22Rv1 (cell line): ENCODE data around the gene PALLD.

ENCODE experiments used
- H3K27ac ChIP-seq: fragments of 450-650 bp; 2 replicates; pipeline ENCODE4 v1.5.1; 2017
- CTCF ChIP-seq: fragments of 450-650 bp; IDR thresholded peaks from 2 replicates; pipeline ENCODE4 v1.5.1; 2017; ENCODE audit warnings: mild to moderate bottlenecking
- ZFX ChIP-seq: fragments of 450-650 bp; IDR thresholded peaks from 2 replicates; pipeline ENCODE4 v1.6.1; 2017; ENCODE audit warnings: antibody characterized with exemption, borderline replicate concordance

Gene PALLD

GRCh38 chr4:168836490-168836889, 339.6 kb downstream of the PALLD start:
- TF ChIP-seq CTCF = no peak
- no peak overlapping the region for H3K27ac ChIP-seq

- no peak overlapping the region for H3K27ac ChIP-seq
- TF ChIP-seq CTCF (no peak), ZFX (no peak)
Observed at GRCh38 chr4:168837922-168838321, 341.1 kb downstream of the PALLD start.

- no peak for TF ChIP-seq CTCF
- no peak for TF ChIP-seq ZFX
- no peak overlapping the region for H3K27ac ChIP-seq
Observed at GRCh38 chr4:168839758-168840391, 343.0 kb downstream of the PALLD start.

- no peak overlapping the region for H3K27ac ChIP-seq
- TF ChIP-seq ZFX (no peak), CTCF (no peak)
Observed at GRCh38 chr4:168840392-168840763, 343.5 kb downstream of the PALLD start.

- TF ChIP-seq CTCF = no peak
- TF ChIP-seq ZFX = no peak
- no peak overlapping the region for H3K27ac ChIP-seq
Observed at GRCh38 chr4:168841000-168841671, 344.3 kb downstream of the PALLD start.

- no peak overlapping the region for H3K27ac ChIP-seq
- no peak for TF ChIP-seq CTCF
- no peak for TF ChIP-seq ZFX
Observed at GRCh38 chr4:168841672-168842019, 344.8 kb downstream of the PALLD start.

- no peak for TF ChIP-seq ZFX
- no peak for TF ChIP-seq CTCF
Observed at GRCh38 chr4:168842186-168842585, 345.3 kb downstream of the PALLD start.

More at GRCh38 chr4:168842186-168842585, 345.3 kb downstream of the PALLD start:
- H3K27ac ChIP-seq = no peak overlapping the region
